Mesenchymal stem cell (in vitro differentiated cells and primary cell): ENCODE measurements around the gene APCDD1.

Source experiments
- DNase-seq: peaks from one replicate; pipeline ENCODE4 v3.0.0-alpha.2; 2013
- H2AFZ ChIP-seq: one replicate; pipeline ENCODE4 v1.6.1; 2013; ENCODE audit warnings: low read depth, mild to moderate bottlenecking, control low read depth, inconsistent platforms, low read length, moderate library complexity
- H2AK5ac ChIP-seq: 2 replicates; pipeline ENCODE4 v1.6.1; 2013; ENCODE audit warnings: low read length, moderate library complexity, mild to moderate bottlenecking, inconsistent platforms; ENCODE audit not compliant: severe bottlenecking
- H2BK120ac ChIP-seq: one replicate; pipeline ENCODE4 v1.6.1; 2013; ENCODE audit warnings: low read depth, mild to moderate bottlenecking, inconsistent platforms, low read length, moderate library complexity
- H2BK12ac ChIP-seq, 2 experiments: one replicate each; pipeline ENCODE4 v1.6.1; 2013; ENCODE audit warnings: inconsistent platforms in 2 of 2, low read length in 2 of 2, mild to moderate bottlenecking in 2 of 2, moderate library complexity in 2 of 2, control low read depth in 1 of 2
- H2BK15ac ChIP-seq: one replicate; pipeline ENCODE4 v1.6.1; 2013; ENCODE audit warnings: mild to moderate bottlenecking, low read depth, inconsistent platforms; ENCODE audit not compliant: poor library complexity, severe bottlenecking
- H2BK5ac ChIP-seq: 2 replicates; pipeline ENCODE4 v1.6.1; 2013; ENCODE audit warnings: low read depth, mild to moderate bottlenecking, low read length, control low read depth, inconsistent platforms; ENCODE audit not compliant: poor library complexity, severe bottlenecking
- H3K14ac ChIP-seq, 2 experiments: one replicate each; pipeline ENCODE4 v1.6.1; 2013; ENCODE audit warnings: inconsistent platforms in 2 of 2, low read length in 2 of 2, control low read depth in 1 of 2, mild to moderate bottlenecking in 1 of 2, moderate library complexity in 1 of 2
- H3K18ac ChIP-seq, 2 experiments: one replicate each; pipeline ENCODE4 v1.6.1; 2013; ENCODE audit warnings: inconsistent platforms in 2 of 2, low read length in 2 of 2, control low read depth in 1 of 2, low read depth in 1 of 2, mild to moderate bottlenecking in 1 of 2
- H3K23ac ChIP-seq, 2 experiments: one replicate each; pipeline ENCODE4 v1.6.1; 2013; ENCODE audit warnings: inconsistent platforms in 2 of 2, low read length in 2 of 2, mild to moderate bottlenecking in 2 of 2, moderate library complexity in 2 of 2, control low read depth in 1 of 2
- H3K27ac ChIP-seq: 2 replicates; pipeline ENCODE4 v1.5.1; 2013; ENCODE audit warnings: mild to moderate bottlenecking, moderate library complexity, low read length, control low read depth, inconsistent platforms; ENCODE audit not compliant: poor library complexity, severe bottlenecking
- H3K27me3 ChIP-seq, 2 experiments: 2 replicates each; pipeline versions ENCODE4 v1.6.1 to v1.7.0; 2013; ENCODE audit warnings: low read length in 2 of 2, mild to moderate bottlenecking in 2 of 2, moderate library complexity in 2 of 2, control low read depth in 1 of 2, inconsistent platforms in 1 of 2; ENCODE audit not compliant: control insufficient read depth in 1 of 2, insufficient read depth in 1 of 2
- H3K36me3 ChIP-seq, 2 experiments: 2 replicates each; pipeline versions ENCODE4 v1.6.1 to v1.7.0; 2013; ENCODE audit warnings: low read length in 2 of 2, control low read depth in 1 of 2, inconsistent platforms in 1 of 2, low read depth in 1 of 2, mild to moderate bottlenecking in 1 of 2; ENCODE audit not compliant: insufficient read depth in 2 of 2, control insufficient read depth in 1 of 2
- H3K4ac ChIP-seq, 2 experiments: one replicate each; pipeline ENCODE4 v1.6.1; 2013; ENCODE audit warnings: inconsistent platforms in 2 of 2, low read length in 2 of 2, mild to moderate bottlenecking in 2 of 2, moderate library complexity in 2 of 2, control low read depth in 1 of 2, low read depth in 1 of 2
- H3K4me1 ChIP-seq: 2 replicates; pipeline ENCODE4 v1.6.1; 2013; ENCODE audit warnings: low read depth, low read length, control low read depth; ENCODE audit not compliant: control insufficient read depth, insufficient read depth
- H3K4me2 ChIP-seq: 2 replicates; pipeline ENCODE4 v1.6.1; 2013; ENCODE audit warnings: low read length, mild to moderate bottlenecking, inconsistent platforms; ENCODE audit not compliant: poor library complexity, severe bottlenecking
- H3K4me3 ChIP-seq, 2 experiments: 2 replicates each; pipeline versions ENCODE4 v1.5.1 to v1.7.0; 2013; ENCODE audit warnings: low read length in 2 of 2, mild to moderate bottlenecking in 2 of 2, control low read depth in 1 of 2, low read depth in 1 of 2; ENCODE audit not compliant: insufficient read depth in 1 of 2
- H3K79me1 ChIP-seq: replicated peaks from 2 replicates; pipeline ENCODE4 v1.6.1; 2013; ENCODE audit warnings: mild to moderate bottlenecking, control low read depth, low read length, inconsistent platforms; ENCODE audit not compliant: poor library complexity, severe bottlenecking
- H3K9ac ChIP-seq: 2 replicates; pipeline ENCODE4 v1.7.0; 2013; ENCODE audit warnings: mild to moderate bottlenecking, low read length, moderate library complexity
- H3K9me3 ChIP-seq: 2 replicates; pipeline ENCODE4 v1.7.0; 2013; ENCODE audit warnings: mild to moderate bottlenecking, low read length; ENCODE audit not compliant: control insufficient read depth
- H4K8ac ChIP-seq: one replicate; pipeline ENCODE4 v1.6.1; 2013; ENCODE audit warnings: inconsistent platforms, mild to moderate bottlenecking, low read length, moderate library complexity
- H4K91ac ChIP-seq: one replicate; pipeline ENCODE4 v1.6.1; 2013; ENCODE audit warnings: mild to moderate bottlenecking, low read length, inconsistent platforms
- WGBS: methylation state at CpG from one replicate; pipeline ENCODE4 v1.1.7; 2013; ENCODE audit warnings: mixed read lengths; 5-methylcytosine and 5-hydroxymethylcytosine counted together

The APCDD1 gene

DNA sequence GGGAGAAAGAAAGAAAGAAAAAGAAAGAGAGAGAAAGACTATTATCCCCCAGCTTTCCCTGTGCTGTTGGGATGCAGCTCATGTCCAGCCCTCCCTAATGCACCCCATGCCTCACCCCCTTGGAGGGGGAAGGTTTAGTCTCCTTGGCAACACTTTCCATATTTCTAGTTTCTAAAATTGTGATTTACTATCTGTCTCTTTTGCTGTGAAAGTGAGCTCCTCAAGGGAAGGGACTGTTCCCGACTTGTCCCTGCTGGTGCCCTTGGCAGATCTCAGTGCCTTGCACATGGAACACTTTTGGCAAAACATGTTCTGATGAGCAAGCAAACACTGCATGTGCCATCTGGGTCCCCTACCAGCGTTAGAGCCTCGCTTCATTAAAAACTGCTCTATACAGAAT is 59.6 kb downstream of the APCDD1 start:
- no peak for DNase-seq
- no peak overlapping the region for H3K23ac ChIP-seq
- H3K4ac ChIP-seq, result no peak overlapping the region
- H2BK5ac ChIP-seq, result no peak overlapping the region
- H3K14ac ChIP-seq, result no peak overlapping the region
- no peak overlapping the region for H4K91ac ChIP-seq
- no peak overlapping the region for H2AK5ac ChIP-seq
- H2BK120ac ChIP-seq, result no peak overlapping the region
- H2BK12ac ChIP-seq, result no peak overlapping the region
- WGBS, result 59% methylated on average over 1 of the region's 3 CpGs
- H3K27ac ChIP-seq, result no peak overlapping the region
- H3K36me3 ChIP-seq, result no peaks in the 10 kb centered on the region
- no peak overlapping the region for H3K4me3 ChIP-seq
- peaks cover 4% of the 10 kb centered on the region for H3K9me3 ChIP-seq
- no peak overlapping the region for H3K4me2 ChIP-seq
- peaks cover 3 to 50% of the 10 kb centered on the region in 2 experiments for H3K27me3 ChIP-seq
- H4K8ac ChIP-seq, result peak overlapping the region; percentile 1
- H3K9ac ChIP-seq, result no peak overlapping the region
- H3K4me1 ChIP-seq, result peaks cover 2% of the 10 kb centered on the region
- peak overlapping the region in 1 of 2 experiments; percentile 61 for H3K18ac ChIP-seq
- no peaks in the 10 kb centered on the region for H3K79me1 ChIP-seq
- H2AFZ ChIP-seq, result no peak overlapping the region
- H2BK15ac ChIP-seq, result no peak overlapping the region

DNA sequence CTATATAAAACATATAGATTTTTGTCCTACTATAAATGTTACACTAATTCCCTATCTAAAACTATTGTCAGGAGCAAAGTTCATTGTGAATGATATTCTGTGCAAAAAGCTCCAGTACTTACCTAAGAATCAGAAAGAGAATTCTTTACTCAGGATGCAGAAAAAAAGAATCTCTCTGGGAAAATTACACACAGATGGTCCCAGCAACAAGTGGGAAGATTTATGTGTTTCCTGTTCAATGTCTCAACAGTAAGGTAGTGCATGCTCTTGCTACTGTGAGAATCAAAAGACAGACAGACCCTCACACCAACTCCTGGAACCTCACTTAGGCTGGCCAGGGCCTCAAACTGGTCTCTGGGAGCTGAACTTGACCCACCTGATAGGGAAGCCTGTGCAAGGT is 60.2 kb downstream of the APCDD1 start:
- H3K23ac ChIP-seq, result no peak overlapping the region
- H3K4ac ChIP-seq, result no peak overlapping the region
- no peak overlapping the region for H2AK5ac ChIP-seq
- peak overlapping the region; percentile 29 to 59 for H2BK12ac ChIP-seq
- H3K27ac ChIP-seq, result no peak overlapping the region
- H2BK120ac ChIP-seq, result no peak overlapping the region
- no peak overlapping the region for H2BK15ac ChIP-seq
- peaks cover 3 to 50% of the 10 kb centered on the region in 2 experiments for H3K27me3 ChIP-seq
- H3K79me1 ChIP-seq, result no peaks in the 10 kb centered on the region
- H3K36me3 ChIP-seq, result no peaks in the 10 kb centered on the region
- no peak overlapping the region for H3K14ac ChIP-seq
- H4K91ac ChIP-seq, result no peak overlapping the region
- peaks cover 5% of the 10 kb centered on the region for H3K4me1 ChIP-seq
- peak overlapping the region in 1 of 2 experiments; percentile 72 for H3K18ac ChIP-seq
- H3K4me2 ChIP-seq, result no peak overlapping the region
- peak; percentile 16 for DNase-seq
- no peak overlapping the region for H2BK5ac ChIP-seq
- H2AFZ ChIP-seq, result no peak overlapping the region
- no peak overlapping the region for H3K4me3 ChIP-seq
- no peaks in the 10 kb centered on the region for H3K9me3 ChIP-seq
- H4K8ac ChIP-seq, result no peak overlapping the region
- no peak overlapping the region for H3K9ac ChIP-seq

DNA sequence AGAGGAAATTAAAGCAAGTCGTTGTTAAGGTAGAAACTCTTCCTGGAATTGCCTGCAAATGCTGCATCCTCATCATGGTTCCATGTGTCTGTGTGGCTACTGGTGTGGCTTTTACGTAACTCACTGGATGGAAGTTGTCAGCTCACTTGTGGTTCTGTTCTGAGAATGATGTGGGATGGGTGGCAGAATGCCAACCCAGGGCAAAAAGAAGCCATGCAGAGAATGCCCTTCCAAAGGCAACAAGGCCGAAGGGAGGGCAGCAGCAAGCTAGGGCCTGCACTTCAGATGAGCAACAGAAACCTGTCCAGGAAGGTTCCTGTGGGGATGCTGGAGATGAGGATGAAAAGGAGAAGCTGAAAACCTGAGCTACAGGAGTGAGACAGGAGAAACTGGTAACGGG is 61.0 kb downstream of the APCDD1 start:
- Histone ChIP-seq H2AK5ac (no peak overlapping the region), H3K23ac (no peak overlapping the region), H3K79me1 (no peaks in the 10 kb centered on the region), H3K18ac (no peak overlapping the region), H2AFZ (no peak overlapping the region), H3K4me1 (peaks cover 5% of the 10 kb centered on the region), H4K8ac (no peak overlapping the region), H3K14ac (no peak overlapping the region), H2BK15ac (no peak overlapping the region), H2BK120ac (no peak overlapping the region), H3K9ac (no peak overlapping the region), H3K4me2 (no peak overlapping the region), H3K9me3 (no peaks in the 10 kb centered on the region), H2BK5ac (no peak overlapping the region), H2BK12ac (peak overlapping the region; percentile 31 to 59), H3K4ac (no peak overlapping the region), H3K27me3 (peaks cover 3 to 50% of the 10 kb centered on the region in 2 experiments), H3K4me3 (no peak overlapping the region), H3K27ac (no peak overlapping the region), H4K91ac (no peak overlapping the region), H3K36me3 (no peaks in the 10 kb centered on the region)
- no peak for DNase-seq
- WGBS, result 64% methylated on average over 4 of the region's 4 CpGs

DNA sequence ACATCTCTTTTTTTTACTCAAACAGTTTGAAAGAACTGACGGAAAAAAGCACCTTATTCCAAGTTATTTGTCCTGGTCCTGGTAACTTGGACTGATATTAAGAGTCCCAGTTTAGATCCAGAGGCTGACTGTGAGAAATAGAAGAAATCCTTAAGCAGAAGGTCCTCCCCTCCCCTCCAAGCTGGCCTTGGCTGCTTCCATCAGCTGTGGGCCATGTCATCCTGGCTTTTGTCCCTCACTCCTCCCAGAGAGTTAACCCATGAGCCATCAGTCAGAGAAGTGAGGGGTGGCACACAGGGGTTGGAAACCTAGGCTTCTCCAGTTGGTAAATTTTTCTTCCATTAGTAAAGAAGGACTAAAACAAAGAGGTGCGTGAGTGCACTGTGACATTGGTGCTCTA is 61.6 kb downstream of the APCDD1 start:
- Histone ChIP-seq H3K4ac (no peak overlapping the region), H3K79me1 (no peaks in the 10 kb centered on the region), H3K4me3 (no peak overlapping the region), H3K14ac (no peak overlapping the region), H2AFZ (no peak overlapping the region), H4K8ac (no peak overlapping the region), H2BK120ac (no peak overlapping the region), H2BK15ac (no peak overlapping the region), H2BK12ac (peak overlapping the region; percentile 22 to 25), H3K36me3 (no peaks in the 10 kb centered on the region), H3K4me1 (peaks cover 5% of the 10 kb centered on the region), H2BK5ac (no peak overlapping the region), H3K4me2 (no peak overlapping the region), H4K91ac (peak overlapping the region; percentile 54), H3K18ac (peak overlapping the region; percentile 8 to 26), H2AK5ac (no peak overlapping the region), H3K27ac (no peak overlapping the region), H3K9ac (no peak overlapping the region), H3K9me3 (no peaks in the 10 kb centered on the region), H3K23ac (no peak overlapping the region), H3K27me3 (peaks cover 3 to 50% of the 10 kb centered on the region in 2 experiments)
- no peak for DNase-seq
- WGBS, result 83% methylated on average over 2 of the region's 2 CpGs
